HepG2 (cell line): Measurements from ENCODE around the gene OST4. TPM values are rescaled to one million over a fixed set of nuclear protein-coding genes. Genes with fewer than 3 reads are reported as not detected.
A peak's percentile ranks its signal among the peaks of the same experiment; 100 is the strongest.

Experiments
- ARNT2 ChIP-seq: sonication (generic); formaldehyde crosslinking; IDR thresholded peaks from 2 replicates; pipeline ENCODE4 v1.8.0; 2022; ENCODE audit warnings: mild to moderate bottlenecking, low read depth, missing genetic modification reagents, moderate library complexity
- FLYWCH1 ChIP-seq: sonication (generic); formaldehyde crosslinking; IDR thresholded peaks from 2 replicates; pipeline ENCODE4 v1.8.1; 2023; ENCODE audit warnings: mild to moderate bottlenecking, missing genetic modification reagents
- HNF4G ChIP-seq, 2 experiments: sonication (generic) in 1 of 2; formaldehyde crosslinking in 1 of 2; IDR thresholded peaks; 2 replicates each; pipeline versions ENCODE4 v1.4.0 to v1.6.1; 2011 to 2020; ENCODE audit warnings: borderline replicate concordance in 2 of 2, low read depth in 2 of 2, mild to moderate bottlenecking in 2 of 2, low read length in 1 of 2, missing genetic modification reagents in 1 of 2, moderate library complexity in 1 of 2
- MIER2 ChIP-seq: IDR thresholded peaks from 2 replicates; pipeline ENCODE4 v1.6.1; 2016; ENCODE audit warnings: missing biosample characterization, missing genetic modification reagents
- PAF1 ChIP-seq: IDR thresholded peaks from 2 replicates; pipeline ENCODE4 v1.6.1; 2016; ENCODE audit warnings: missing genetic modification reagents, missing compliant biosample characterization
- PHF8 ChIP-seq: sonication (generic); formaldehyde crosslinking; IDR thresholded peaks from 2 replicates; pipeline ENCODE4 v1.5.0; 2020; ENCODE audit warnings: missing genetic modification reagents
- RARA ChIP-seq: IDR thresholded peaks from 2 replicates; pipeline ENCODE4 v1.6.1; 2016; ENCODE audit warnings: missing genetic modification reagents, missing compliant biosample characterization
- SAFB2 ChIP-seq: sonication (generic); formaldehyde crosslinking; IDR thresholded peaks from 2 replicates; pipeline ENCODE4 v1.5.1; 2020; ENCODE audit warnings: missing genetic modification reagents, low read depth, mild to moderate bottlenecking, borderline replicate concordance
- TCF12 ChIP-seq, 2 experiments: fragments of 450-650 bp in 1 of 2; sonication (generic) in 1 of 2; formaldehyde crosslinking in 1 of 2; IDR thresholded peaks; 2 replicates each; pipeline versions ENCODE4 v1.6.1 to v1.8.0; 2017 to 2022; ENCODE audit warnings: antibody characterized with exemption in 1 of 2, mild to moderate bottlenecking in 1 of 2, missing genetic modification reagents in 1 of 2, moderate library complexity in 1 of 2
- ZC3H13 ChIP-seq: sonication (generic); formaldehyde crosslinking; IDR thresholded peaks from 2 replicates; pipeline ENCODE4 v1.8.1; 2023; ENCODE audit warnings: mild to moderate bottlenecking, missing genetic modification reagents, moderate library complexity
- ZFP36L1 ChIP-seq: sonication (generic); formaldehyde crosslinking; IDR thresholded peaks from 2 replicates; pipeline ENCODE4 v1.8.0; 2022; ENCODE audit warnings: mild to moderate bottlenecking, missing genetic modification reagents, moderate library complexity
- ZFP62 ChIP-seq: sonication (generic); formaldehyde crosslinking; IDR thresholded peaks from 2 replicates; pipeline ENCODE4 v1.4.0; 2020; ENCODE audit warnings: missing genetic modification reagents
- ZSCAN31 ChIP-seq: sonication (generic); formaldehyde crosslinking; IDR thresholded peaks from 2 replicates; pipeline ENCODE4 v1.5.0; 2020; ENCODE audit warnings: low read depth, mild to moderate bottlenecking, missing genetic modification reagents
- polyA plus RNA-seq, 8 experiments: library from polyadenylated mRNA; depleted of rRNA in 3 of 8; stranded (reverse) in 7 of 8; unstranded in 1 of 8; fragments of >200 nt; fragmentation: Illumina TruSeq in 4 of 8; extraction: Trizol in 4 of 8; gene quantifications; 2 replicates each; pipeline versions ENCODE4 v1.2.1 to v1.2.3, GENCODE V29; 2011 to 2016; ENCODE audit warnings: low read depth in 4 of 8, missing spikeins in 1 of 8, mixed read lengths in 1 of 8; ENCODE audit not compliant: insufficient read depth in 1 of 8
- total RNA-seq, 5 experiments: library from RNA; depleted of rRNA; stranded (reverse); fragments of >200 nt; fragmentation: Illumina TruSeq; extraction: Trizol; gene quantifications; 2 replicates each; pipeline ENCODE4 v1.2.3, GENCODE V29; 2016; ENCODE audit warnings: low read depth in 1 of 5
- TF ChIP-seq, protein P1 (sequence below): sonication (generic); formaldehyde crosslinking; IDR thresholded peaks from 2 replicates; pipeline ENCODE4 v1.8.1; 2022; ENCODE audit warnings: low read depth, mild to moderate bottlenecking, missing genetic modification reagents
- TF ChIP-seq, protein P2 (sequence below): sonication (generic); formaldehyde crosslinking; IDR thresholded peaks from 2 replicates; pipeline ENCODE4; 2020; ENCODE audit warnings: missing genetic modification reagents, mild to moderate bottlenecking, borderline replicate concordance
- TF ChIP-seq, protein P3 (sequence below): sonication (generic); formaldehyde crosslinking; IDR thresholded peaks from 2 replicates; pipeline ENCODE4 v1.4.0; 2020; ENCODE audit warnings: missing genetic modification reagents

Gene OST4
- total and polyA plus RNA-seq, 2 of the 13 experiments (the other 11 are each of a cell fraction or from before 2014, with no cell fraction given) = 498 to 584 TPM

DNA sequence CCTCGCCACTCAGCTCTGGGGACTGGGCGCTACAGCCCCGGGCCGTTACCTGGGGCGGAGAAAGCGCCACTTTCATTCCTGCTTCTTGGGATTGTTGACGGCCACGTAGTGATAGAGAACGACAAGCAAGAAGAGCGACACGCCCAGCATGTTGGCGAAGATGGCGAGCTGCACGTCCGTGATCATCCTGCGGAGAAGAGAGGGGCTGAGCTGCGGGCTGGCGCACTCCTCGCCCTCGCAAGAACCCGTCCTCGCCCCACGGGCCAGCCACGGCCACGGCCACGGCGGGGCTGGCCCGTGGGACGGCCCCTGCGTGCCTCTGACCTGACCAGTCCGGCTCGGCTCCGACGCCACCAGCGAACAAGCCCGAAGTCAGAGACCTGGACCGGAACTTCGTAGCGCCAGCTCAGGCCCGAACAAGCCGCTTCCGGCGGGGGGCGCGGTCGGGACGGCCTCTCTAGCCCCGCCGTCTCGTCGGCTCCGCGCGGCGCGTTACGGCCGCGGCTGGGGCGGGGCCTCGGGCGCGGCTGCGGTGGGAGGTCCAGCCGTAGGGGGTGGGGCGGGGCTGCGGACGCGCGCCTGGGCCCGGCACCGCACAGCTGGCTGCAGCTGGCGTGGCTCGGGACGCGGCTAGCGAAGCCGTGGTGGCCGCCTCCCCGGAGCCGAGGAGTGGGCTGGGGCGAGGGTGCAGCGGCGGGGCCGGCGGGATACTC is at the start of gene OST4 (continued):
- TF ChIP-seq, protein P1, sequence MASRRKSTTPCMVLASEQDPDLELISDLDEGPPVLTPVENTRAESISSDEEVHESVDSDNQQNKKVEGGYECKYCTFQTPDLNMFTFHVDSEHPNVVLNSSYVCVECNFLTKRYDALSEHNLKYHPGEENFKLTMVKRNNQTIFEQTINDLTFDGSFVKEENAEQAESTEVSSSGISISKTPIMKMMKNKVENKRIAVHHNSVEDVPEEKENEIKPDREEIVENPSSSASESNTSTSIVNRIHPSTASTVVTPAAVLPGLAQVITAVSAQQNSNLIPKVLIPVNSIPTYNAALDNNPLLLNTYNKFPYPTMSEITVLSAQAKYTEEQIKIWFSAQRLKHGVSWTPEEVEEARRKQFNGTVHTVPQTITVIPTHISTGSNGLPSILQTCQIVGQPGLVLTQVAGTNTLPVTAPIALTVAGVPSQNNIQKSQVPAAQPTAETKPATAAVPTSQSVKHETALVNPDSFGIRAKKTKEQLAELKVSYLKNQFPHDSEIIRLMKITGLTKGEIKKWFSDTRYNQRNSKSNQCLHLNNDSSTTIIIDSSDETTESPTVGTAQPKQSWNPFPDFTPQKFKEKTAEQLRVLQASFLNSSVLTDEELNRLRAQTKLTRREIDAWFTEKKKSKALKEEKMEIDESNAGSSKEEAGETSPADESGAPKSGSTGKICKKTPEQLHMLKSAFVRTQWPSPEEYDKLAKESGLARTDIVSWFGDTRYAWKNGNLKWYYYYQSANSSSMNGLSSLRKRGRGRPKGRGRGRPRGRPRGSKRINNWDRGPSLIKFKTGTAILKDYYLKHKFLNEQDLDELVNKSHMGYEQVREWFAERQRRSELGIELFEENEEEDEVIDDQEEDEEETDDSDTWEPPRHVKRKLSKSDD (CRISPR knock-in tag) = peak; percentile 88
- TF ChIP-seq PHF8 = peak; percentile 94
- TF ChIP-seq, protein P2, sequence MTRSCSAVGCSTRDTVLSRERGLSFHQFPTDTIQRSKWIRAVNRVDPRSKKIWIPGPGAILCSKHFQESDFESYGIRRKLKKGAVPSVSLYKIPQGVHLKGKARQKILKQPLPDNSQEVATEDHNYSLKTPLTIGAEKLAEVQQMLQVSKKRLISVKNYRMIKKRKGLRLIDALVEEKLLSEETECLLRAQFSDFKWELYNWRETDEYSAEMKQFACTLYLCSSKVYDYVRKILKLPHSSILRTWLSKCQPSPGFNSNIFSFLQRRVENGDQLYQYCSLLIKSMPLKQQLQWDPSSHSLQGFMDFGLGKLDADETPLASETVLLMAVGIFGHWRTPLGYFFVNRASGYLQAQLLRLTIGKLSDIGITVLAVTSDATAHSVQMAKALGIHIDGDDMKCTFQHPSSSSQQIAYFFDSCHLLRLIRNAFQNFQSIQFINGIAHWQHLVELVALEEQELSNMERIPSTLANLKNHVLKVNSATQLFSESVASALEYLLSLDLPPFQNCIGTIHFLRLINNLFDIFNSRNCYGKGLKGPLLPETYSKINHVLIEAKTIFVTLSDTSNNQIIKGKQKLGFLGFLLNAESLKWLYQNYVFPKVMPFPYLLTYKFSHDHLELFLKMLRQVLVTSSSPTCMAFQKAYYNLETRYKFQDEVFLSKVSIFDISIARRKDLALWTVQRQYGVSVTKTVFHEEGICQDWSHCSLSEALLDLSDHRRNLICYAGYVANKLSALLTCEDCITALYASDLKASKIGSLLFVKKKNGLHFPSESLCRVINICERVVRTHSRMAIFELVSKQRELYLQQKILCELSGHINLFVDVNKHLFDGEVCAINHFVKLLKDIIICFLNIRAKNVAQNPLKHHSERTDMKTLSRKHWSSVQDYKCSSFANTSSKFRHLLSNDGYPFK (CRISPR knock-in tag) = 0 out of 2 replicates have a peak, but pooled peaks have one; percentile 58
- TF ChIP-seq ZSCAN31 (CRISPR knock-in tag) = 0 out of 2 replicates have a peak, but pooled peaks have one; percentile 56
- TF ChIP-seq RARA = no peak
- peak; percentile 82 for TF ChIP-seq ARNT2 (CRISPR knock-in tag)
- no peak for TF ChIP-seq PAF1 (CRISPR knock-in tag)
- TF ChIP-seq, protein P3, sequence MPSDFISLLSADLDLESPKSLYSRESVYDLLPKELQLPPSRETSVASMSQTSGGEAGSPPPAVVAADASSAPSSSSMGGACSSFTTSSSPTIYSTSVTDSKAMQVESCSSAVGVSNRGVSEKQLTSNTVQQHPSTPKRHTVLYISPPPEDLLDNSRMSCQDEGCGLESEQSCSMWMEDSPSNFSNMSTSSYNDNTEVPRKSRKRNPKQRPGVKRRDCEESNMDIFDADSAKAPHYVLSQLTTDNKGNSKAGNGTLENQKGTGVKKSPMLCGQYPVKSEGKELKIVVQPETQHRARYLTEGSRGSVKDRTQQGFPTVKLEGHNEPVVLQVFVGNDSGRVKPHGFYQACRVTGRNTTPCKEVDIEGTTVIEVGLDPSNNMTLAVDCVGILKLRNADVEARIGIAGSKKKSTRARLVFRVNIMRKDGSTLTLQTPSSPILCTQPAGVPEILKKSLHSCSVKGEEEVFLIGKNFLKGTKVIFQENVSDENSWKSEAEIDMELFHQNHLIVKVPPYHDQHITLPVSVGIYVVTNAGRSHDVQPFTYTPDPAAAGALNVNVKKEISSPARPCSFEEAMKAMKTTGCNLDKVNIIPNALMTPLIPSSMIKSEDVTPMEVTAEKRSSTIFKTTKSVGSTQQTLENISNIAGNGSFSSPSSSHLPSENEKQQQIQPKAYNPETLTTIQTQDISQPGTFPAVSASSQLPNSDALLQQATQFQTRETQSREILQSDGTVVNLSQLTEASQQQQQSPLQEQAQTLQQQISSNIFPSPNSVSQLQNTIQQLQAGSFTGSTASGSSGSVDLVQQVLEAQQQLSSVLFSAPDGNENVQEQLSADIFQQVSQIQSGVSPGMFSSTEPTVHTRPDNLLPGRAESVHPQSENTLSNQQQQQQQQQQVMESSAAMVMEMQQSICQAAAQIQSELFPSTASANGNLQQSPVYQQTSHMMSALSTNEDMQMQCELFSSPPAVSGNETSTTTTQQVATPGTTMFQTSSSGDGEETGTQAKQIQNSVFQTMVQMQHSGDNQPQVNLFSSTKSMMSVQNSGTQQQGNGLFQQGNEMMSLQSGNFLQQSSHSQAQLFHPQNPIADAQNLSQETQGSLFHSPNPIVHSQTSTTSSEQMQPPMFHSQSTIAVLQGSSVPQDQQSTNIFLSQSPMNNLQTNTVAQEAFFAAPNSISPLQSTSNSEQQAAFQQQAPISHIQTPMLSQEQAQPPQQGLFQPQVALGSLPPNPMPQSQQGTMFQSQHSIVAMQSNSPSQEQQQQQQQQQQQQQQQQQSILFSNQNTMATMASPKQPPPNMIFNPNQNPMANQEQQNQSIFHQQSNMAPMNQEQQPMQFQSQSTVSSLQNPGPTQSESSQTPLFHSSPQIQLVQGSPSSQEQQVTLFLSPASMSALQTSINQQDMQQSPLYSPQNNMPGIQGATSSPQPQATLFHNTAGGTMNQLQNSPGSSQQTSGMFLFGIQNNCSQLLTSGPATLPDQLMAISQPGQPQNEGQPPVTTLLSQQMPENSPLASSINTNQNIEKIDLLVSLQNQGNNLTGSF = 0 out of 2 replicates have a peak, but pooled peaks have one; percentile 6
- no peak; the same call in 1 of the 2 replicates for TF ChIP-seq MIER2
- no peak; the same call in 1 of the 2 replicates for TF ChIP-seq ZC3H13 (CRISPR knock-in tag)
- peak; percentile 83; the same call in 1 of the 2 replicates for TF ChIP-seq SAFB2 (CRISPR knock-in tag)
- TF ChIP-seq ZFP62 (CRISPR knock-in tag) = 0 out of 2 replicates have a peak, but pooled peaks have one; percentile 44
- TF ChIP-seq HNF4G (IDR thresholded peaks at IDR 0.05; ENCODE audit: borderline replicate concordance, low read depth, low read length) = no peak
- no peak for TF ChIP-seq HNF4G (CRISPR knock-in tag; IDR thresholded peaks at IDR 0.05; ENCODE audit: borderline replicate concordance, low read depth)
- no peak for TF ChIP-seq ZFP36L1 (CRISPR knock-in tag)
- no peak for TF ChIP-seq FLYWCH1 (CRISPR knock-in tag)
- no peak for TF ChIP-seq TCF12 (IDR thresholded peaks at IDR 0.05)
- peak; percentile 11; the same call in 1 of the 2 replicates for TF ChIP-seq TCF12 (CRISPR knock-in tag; IDR thresholded peaks at IDR 0.05)
